GM23248 (cell line): ENCODE data around the gene HERC6.

ENCODE experiments used
- EZH2 ChIP-seq: fragments of 200-600 bp; sonication (generic); IDR thresholded peaks from 2 replicates; pipeline ENCODE4 v1.6.1; 2018; ENCODE audit warnings: antibody characterized with exemption, mild to moderate bottlenecking; ENCODE audit not compliant: insufficient read depth, poor library complexity, severe bottlenecking
- EZH2phosphoT487 ChIP-seq: fragments of 200-600 bp; sonication (generic); IDR thresholded peaks from 2 replicates; pipeline ENCODE4 v1.6.1; 2018; ENCODE audit warnings: antibody characterized with exemption, moderate library complexity, mild to moderate bottlenecking, low read depth; ENCODE audit not compliant: insufficient read depth

GRCh38 chr4:88409206-88409605 lies 30.6 kb downstream of the HERC6 start:
- TF ChIP-seq EZH2 (no peak), EZH2phosphoT487 (no peak)
